GM12891 (cell line): ENCODE results near the gene AP3B1.
A peak's percentile ranks its signal among the peaks of the same experiment; 100 is the strongest.
"Not testable (repeated sequence)": the region's sequence is repeated elsewhere in the genome, so short reads cannot be mapped to it uniquely, and the experiment has no call there.

Source experiments
- DNase-seq: peaks from one replicate; pipeline ENCODE4 v3.0.0; 2011; ENCODE audit warnings: low spot score; ENCODE audit not compliant: insufficient read length
- FAIRE-seq: peaks from 2 replicates; lab custom pipeline; 2011; peaks lifted over from hg19 to GRCh38; lab: Jason Lieb, UNC
- PAX5 ChIP-seq: IDR thresholded peaks from 2 replicates; pipeline ENCODE4 v1.6.1; 2011; ENCODE audit warnings: low read length, moderate library complexity, mild to moderate bottlenecking; ENCODE audit not compliant: insufficient read depth, severe bottlenecking
- POLR2A ChIP-seq: IDR thresholded peaks from 2 replicates; pipeline ENCODE4 v1.6.1; 2011; ENCODE audit warnings: low read depth, low read length, control low read depth
- POLR2AphosphoS5 ChIP-seq: IDR thresholded peaks from 2 replicates; pipeline ENCODE4 v1.6.1; 2011; ENCODE audit warnings: low read depth, low read length, control low read depth
- POU2F2 ChIP-seq: IDR thresholded peaks from 2 replicates; pipeline ENCODE4 v1.6.1; 2011; ENCODE audit warnings: low read depth, mild to moderate bottlenecking, control low read depth, low read length, moderate library complexity
- SPI1 ChIP-seq: IDR thresholded peaks from 2 replicates; pipeline ENCODE4 v1.6.1; 2011; ENCODE audit warnings: low read depth, low read length, control low read depth
- TAF1 ChIP-seq: IDR thresholded peaks from 2 replicates; pipeline ENCODE4 v1.6.1; 2011; ENCODE audit warnings: low read depth, low read length, control low read depth

AP3B1 gene

DNA sequence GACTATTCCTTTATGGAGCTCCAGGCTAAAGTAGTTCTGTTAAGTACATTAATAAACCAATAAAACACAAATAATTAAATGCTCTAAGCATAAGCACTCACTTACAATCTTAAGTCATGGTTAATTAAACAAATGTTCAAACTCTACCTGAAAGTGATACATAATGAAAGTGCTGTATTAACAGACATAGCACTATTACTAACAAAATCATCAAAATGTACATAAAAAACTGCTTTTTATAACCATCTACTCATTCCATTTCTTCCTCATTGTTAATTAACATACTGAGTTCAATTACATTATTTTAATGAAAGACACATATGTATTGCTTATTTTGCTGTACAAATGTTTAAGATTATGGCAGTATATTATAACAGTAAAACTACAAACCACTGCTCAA, 107.3 kb downstream of the AP3B1 start:
- TF ChIP-seq POLR2A (no peak), SPI1 (no peak), POU2F2 (no peak), POLR2AphosphoS5 (no peak), TAF1 (no peak), PAX5 (no peak)
- DNase-seq (no peak), FAIRE-seq (no peak)

DNA sequence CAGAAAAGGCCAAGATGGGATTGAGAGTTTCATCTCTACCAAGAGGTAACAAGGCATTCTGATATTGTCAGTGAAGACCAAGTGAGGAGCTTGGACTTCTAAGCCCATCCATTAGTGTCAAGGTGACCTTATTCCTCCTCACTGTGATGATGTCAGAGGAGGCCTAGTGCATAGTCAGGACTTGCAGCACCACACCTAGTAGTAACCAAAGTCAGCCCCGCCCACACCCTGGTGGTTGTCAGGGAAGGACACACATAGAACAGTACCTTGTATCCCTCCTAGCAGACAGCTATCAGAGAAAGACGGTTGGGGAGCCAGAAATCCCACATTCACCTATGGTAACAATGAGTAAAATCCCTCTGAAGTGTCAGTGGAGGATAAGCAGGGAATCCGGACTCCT, 111.7 kb downstream of the AP3B1 start:
- DNase-seq (no peak), FAIRE-seq (no peak)
- TF ChIP-seq POU2F2 (no peak), TAF1 (no peak), POLR2AphosphoS5 (no peak), SPI1 (no peak), POLR2A (no peak), PAX5 (no peak)

DNA sequence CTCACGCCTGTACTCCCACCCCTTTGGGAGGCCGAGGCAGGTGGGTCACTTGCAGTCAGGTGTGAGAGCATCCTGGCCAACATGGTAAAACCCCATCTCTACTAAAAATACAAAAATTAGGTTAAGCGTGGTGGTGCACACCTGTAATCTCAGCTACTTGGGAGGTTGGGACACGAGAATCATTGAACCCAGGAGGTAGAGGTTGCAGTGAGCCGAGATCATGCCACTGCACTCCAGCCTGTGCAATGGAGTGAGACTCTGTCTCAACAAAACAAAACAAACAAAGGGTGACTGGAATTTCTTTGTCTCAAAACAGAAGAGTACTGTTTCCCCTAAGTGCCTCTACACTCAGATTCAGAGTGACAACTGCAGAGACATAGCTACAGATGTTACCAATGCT, 116.1 kb downstream of the AP3B1 start:
- TF ChIP-seq POU2F2 (no peak), POLR2AphosphoS5 (no peak), POLR2A (no peak), SPI1 (no peak), TAF1 (no peak), PAX5 (no peak)
- no peak for FAIRE-seq
- DNase-seq: no peak

DNA sequence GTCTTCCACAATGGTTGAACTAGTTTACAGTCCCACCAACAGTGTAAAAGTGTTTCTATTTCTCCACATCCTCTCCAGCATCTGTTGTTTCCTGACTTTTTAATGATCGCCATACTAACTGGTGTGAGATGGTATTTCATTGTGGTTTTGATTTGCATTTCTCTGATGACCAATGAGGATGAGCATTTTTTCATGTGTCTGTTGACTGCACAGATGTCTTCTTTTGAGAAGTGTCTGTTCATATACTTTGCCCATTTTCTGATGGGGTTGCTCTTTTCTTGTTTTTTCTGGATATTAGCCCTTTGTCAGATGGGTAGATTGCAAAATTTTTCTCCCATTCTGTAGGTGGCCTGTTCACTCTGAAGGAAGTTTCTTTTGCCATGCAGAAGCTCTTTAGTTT, 124.2 kb downstream of the AP3B1 start:
- not testable (repeated sequence) for DNase-seq, FAIRE-seq

DNA sequence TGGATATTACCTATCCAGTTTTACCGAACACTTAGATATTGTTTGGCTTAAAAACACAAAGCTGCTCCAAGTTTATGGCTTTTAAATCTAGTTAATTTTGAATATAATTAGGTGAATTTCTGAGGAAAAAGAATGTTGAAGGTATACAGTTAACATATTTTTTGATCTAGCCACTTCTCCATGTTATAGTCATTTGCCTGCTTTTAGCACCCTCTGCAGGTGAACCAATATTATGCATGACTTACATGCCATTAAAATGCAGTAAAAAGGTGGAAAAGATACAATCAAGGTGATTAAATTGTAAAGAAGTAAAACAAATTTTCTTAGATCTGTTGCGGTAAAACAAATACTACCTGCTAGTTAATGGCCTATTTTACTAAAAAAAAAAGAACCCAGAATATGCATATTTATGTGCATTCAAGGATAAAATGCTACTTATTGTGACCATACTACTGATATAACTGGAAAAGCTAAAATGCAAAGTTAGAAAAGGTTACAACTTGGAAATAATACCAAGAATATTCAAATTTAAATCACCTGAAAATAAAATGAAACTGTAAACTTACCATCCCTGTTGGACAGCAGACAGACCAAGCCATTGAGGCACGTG, 132.1 kb downstream of the AP3B1 start:
- FAIRE-seq: peak; percentile 60
- no peak for DNase-seq
- TF ChIP-seq POLR2AphosphoS5 (no peak), POLR2A (no peak), PAX5 (no peak), TAF1 (no peak), SPI1 (no peak)

DNA sequence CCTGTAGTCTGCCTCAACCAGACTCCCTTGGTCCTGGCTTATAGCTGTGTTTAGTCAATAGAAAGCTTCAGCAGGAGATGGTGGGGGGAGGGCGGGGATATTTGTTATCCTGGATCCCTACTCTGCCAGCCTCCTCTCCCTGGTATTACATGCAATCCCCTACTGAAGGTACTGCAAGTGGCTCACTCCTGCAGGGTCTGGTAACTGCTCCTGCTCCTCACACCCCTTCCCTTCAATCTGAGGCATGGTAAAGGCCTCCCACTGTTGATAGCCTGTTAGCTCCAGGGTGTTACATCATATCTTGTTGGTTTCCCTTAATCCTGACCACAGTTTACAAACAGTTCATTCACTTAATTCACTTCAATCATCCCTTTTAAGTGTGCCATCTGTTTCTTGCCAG, 137.5 kb downstream of the AP3B1 start:
- no peak for TF ChIP-seq POU2F2
- TF ChIP-seq PAX5: no peak
- no peak for TF ChIP-seq SPI1
- TF ChIP-seq POLR2AphosphoS5: no peak
- no peak for FAIRE-seq
- no peak for DNase-seq

DNA sequence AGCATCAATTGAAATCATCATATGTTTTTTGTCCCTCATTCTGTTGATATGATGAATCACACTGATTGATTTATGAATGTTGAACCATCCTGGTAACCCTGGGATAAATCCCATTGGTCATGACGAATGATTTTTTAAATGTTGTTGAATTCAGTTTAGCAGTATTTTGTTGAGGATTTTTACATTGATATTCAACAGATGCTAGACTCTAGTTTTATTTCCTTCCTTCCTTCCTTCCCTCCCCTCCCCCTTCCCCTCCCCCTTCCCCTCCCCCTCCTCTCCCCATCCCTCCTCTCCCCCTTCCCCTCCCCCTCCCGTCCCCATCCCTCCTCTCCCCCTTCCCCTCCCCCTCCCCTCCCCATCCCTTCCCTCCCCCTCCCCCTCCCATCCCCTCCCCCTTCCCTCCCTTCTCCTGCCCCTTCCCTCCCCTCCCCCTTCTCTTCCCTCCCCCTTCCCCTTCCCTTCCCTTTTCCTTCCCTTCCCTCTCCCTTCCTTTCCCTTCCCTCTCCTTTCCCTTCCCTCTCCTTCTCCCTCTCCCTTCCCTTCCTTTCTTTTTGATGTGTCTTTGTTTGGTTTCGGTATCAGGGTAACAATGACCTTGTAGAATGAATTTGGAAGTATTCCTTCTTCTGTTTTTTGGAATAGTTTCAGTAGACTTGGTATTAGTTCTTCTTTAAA, 142.8 kb downstream of the AP3B1 start:
- no peak for FAIRE-seq

DNA sequence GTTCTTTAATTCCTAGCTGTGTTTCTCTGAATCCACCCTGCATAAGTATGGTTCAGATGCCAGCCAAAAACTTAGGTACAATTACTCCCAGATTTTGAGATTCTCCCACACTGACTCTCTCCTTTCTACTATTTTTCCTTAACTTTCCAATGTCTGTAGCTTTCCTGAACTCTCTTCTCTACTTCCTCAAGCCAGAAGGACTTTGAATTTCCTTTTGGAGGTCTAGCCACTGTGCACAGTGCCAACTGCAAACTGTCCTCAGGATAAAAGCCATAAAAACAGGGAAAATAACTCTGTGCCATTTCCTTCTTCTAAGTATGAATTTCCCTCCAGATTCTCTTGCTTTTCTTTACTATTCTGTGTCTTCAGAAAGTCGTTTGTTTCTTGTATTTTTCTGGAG, 157.2 kb downstream of the AP3B1 start:
- no peak for FAIRE-seq
- TF ChIP-seq TAF1: no peak
- TF ChIP-seq POU2F2: no peak
- no peak for TF ChIP-seq PAX5
- no peak for TF ChIP-seq SPI1
- no peak for TF ChIP-seq POLR2AphosphoS5
- no peak for TF ChIP-seq POLR2A

More for the DNA sequence above, 142.8 kb downstream of the AP3B1 start:
- TF ChIP-seq PAX5 (no peak), TAF1 (no peak), POLR2AphosphoS5 (no peak), POLR2A (no peak), SPI1 (no peak), POU2F2 (no peak)
- no peak for DNase-seq

DNA sequence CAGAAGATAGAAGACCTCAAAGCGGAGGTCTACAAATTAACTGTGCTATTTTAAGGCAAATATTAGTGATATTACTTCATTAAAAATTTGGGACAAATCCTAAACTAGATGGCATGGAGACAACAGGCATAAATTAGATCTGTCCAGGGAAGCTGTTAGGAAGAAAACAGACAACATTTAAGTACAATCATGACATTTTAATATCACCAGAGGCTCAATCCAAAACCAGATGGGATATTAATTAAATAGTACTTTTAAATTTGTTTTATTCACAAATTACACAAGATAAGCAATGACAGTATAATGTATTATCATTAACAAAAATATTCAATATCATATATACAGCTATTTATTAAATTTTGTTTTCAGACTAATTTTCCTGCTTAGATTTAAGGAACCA, 161.1 kb downstream of the AP3B1 start:
- no peak for DNase-seq
- no peak for TF ChIP-seq POLR2AphosphoS5
- TF ChIP-seq PAX5: no peak
- TF ChIP-seq SPI1: no peak
- no peak for TF ChIP-seq TAF1
- no peak for TF ChIP-seq POLR2A
- TF ChIP-seq POU2F2: no peak
- FAIRE-seq: no peak

More for the DNA sequence above, 157.2 kb downstream of the AP3B1 start:
- no peak for DNase-seq

DNA sequence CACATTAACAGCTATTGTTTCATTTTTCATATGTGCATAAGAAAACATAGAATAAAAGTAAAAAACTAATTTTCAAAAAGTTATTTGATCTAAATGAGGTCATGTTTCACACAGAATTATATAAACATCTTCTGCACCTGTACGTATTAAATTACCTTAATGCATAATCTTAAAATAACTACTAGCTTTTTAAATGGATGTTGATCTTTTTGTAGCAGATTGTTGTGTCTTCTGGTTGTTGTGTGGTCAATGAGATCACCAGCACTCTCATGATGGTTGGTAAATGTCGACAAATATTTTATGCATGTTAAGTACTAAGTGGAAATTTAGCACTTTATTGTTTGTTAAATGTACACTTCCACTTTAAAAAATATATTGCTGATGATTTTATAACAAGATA, 162.0 kb downstream of the AP3B1 start:
- TF ChIP-seq PAX5: no peak
- TF ChIP-seq POU2F2: no peak
- no peak for TF ChIP-seq TAF1
- no peak for TF ChIP-seq SPI1
- no peak for TF ChIP-seq POLR2A
- no peak for TF ChIP-seq POLR2AphosphoS5
- FAIRE-seq: no peak

DNA sequence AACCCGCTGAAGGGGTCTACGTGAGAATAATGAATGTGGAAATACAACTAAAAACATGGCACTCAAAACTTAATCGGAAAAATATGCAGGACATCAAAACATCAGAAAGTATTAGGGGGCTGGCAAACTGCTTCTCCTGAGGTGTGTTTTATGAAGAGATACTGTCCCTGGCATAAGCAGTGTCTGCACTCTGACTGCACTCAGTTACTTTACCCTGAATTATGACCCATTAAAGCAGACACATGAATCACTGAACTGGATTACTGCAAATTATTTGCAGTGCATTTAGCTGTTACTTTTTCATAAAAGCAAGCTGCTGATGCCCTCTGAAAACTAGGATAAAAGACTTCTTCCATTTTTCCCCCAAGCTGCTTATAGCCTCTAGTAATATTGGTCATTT, 164.9 kb downstream of the AP3B1 start:
- no peak for TF ChIP-seq POLR2AphosphoS5
- TF ChIP-seq SPI1: no peak
- no peak for TF ChIP-seq POLR2A
- TF ChIP-seq TAF1: no peak
- no peak for TF ChIP-seq POU2F2
- TF ChIP-seq PAX5: no peak
- DNase-seq (no peak), FAIRE-seq (peak; percentile 20)

More for the DNA sequence above, 162.0 kb downstream of the AP3B1 start:
- no peak for DNase-seq
